Hepatocyte (in vitro differentiated cells): ENCODE measurements around the gene NR1D1. TPM values are rescaled to one million over a fixed set of nuclear protein-coding genes. Genes with fewer than 3 reads are reported as not detected.
"Not testable (repeated sequence)": the region's sequence is repeated elsewhere in the genome, so short reads cannot be mapped to it uniquely, and the experiment has no call there.

ENCODE experiments used
- DNase-seq: peaks from one replicate; pipeline ENCODE4 v3.0.0-alpha.2; 2016; ENCODE audit warnings: low spot score
- H2AFZ ChIP-seq: fragments of 200-600 bp; sonication (generic); 2 replicates; pipeline ENCODE4 v1.6.0; 2016; ENCODE audit warnings: antibody characterized with exemption, mild to moderate bottlenecking
- H3K27ac ChIP-seq: fragments of 200-600 bp; sonication (generic); 2 replicates; pipeline ENCODE4 v1.5.1; 2016; ENCODE audit warnings: mild to moderate bottlenecking
- H3K27me3 ChIP-seq: fragments of 200-600 bp; sonication (generic); 2 replicates; pipeline ENCODE4 v1.6.1; 2016
- H3K36me3 ChIP-seq: fragments of 200-600 bp; sonication (generic); replicated peaks from 2 replicates; pipeline ENCODE4 v1.5.1; 2016; ENCODE audit warnings: low read depth; ENCODE audit not compliant: insufficient read depth
- H3K4me1 ChIP-seq: fragments of 200-600 bp; sonication (generic); 2 replicates; pipeline ENCODE4 v1.5.1; 2016; ENCODE audit warnings: mild to moderate bottlenecking, moderate library complexity; ENCODE audit not compliant: insufficient read depth
- H3K4me2 ChIP-seq: fragments of 200-600 bp; sonication (generic); 2 replicates; pipeline ENCODE4 v1.6.0; 2016
- H3K4me3 ChIP-seq: fragments of 200-600 bp; sonication (generic); 2 replicates; pipeline ENCODE4 v1.5.1; 2016; ENCODE audit warnings: mild to moderate bottlenecking
- H3K79me2 ChIP-seq: fragments of 200-600 bp; sonication (generic); 2 replicates; pipeline ENCODE4 v1.6.0; 2017; ENCODE audit warnings: mild to moderate bottlenecking
- H3K9me2 ChIP-seq: fragments of 200-600 bp; sonication (generic); replicated peaks from 2 replicates; pipeline ENCODE4 v1.6.0; 2017; ENCODE audit warnings: mild to moderate bottlenecking; ENCODE audit not compliant: insufficient read depth
- H3K9me3 ChIP-seq: fragments of 200-600 bp; sonication (generic); 2 replicates; pipeline ENCODE4 v1.5.1; 2016; ENCODE audit warnings: low read depth, mild to moderate bottlenecking
- H4K20me1 ChIP-seq: fragments of 200-600 bp; sonication (generic); 2 replicates; pipeline ENCODE4 v1.6.0; 2016; ENCODE audit warnings: mild to moderate bottlenecking; ENCODE audit not compliant: insufficient read depth, poor library complexity, severe bottlenecking
- EZH2 ChIP-seq: fragments of 200-600 bp; sonication (generic); IDR thresholded peaks from 2 replicates; pipeline ENCODE4 v1.6.1; 2016; ENCODE audit warnings: antibody characterized with exemption, mild to moderate bottlenecking, borderline replicate concordance
- EZH2phosphoT487 ChIP-seq: fragments of 200-600 bp; sonication (generic); IDR thresholded peaks from one replicate; pipeline ENCODE4 v1.6.1; 2018; ENCODE audit warnings: antibody characterized with exemption, mild to moderate bottlenecking, low read depth, moderate library complexity; ENCODE audit not compliant: unreplicated experiment, severe bottlenecking
- WGBS: methylation state at CpG from one replicate; pipeline ENCODE4 v1.1.6; 2016; ENCODE audit warnings: low lambda C conversion rate; ENCODE audit errors: missing lambda C conversion rate; 5-methylcytosine and 5-hydroxymethylcytosine counted together
- polyA plus RNA-seq: library from polyadenylated mRNA; unstranded; fragments of >200 nt; fragmentation: Nextera tagmentation; extraction: Ambion mirVana; gene quantifications from 2 replicates; pipeline ENCODE4 v1.2.1, GENCODE V29; 2016
- total RNA-seq: library from RNA; depleted of rRNA; stranded (reverse); fragments of >200 nt; gene quantifications from 2 replicates; pipeline ENCODE4 v1.2.3, GENCODE V29; 2014
- TF ChIP-seq, protein P1 (sequence below): fragments of 200-600 bp; sonication (generic); IDR thresholded peaks from 2 replicates; pipeline ENCODE4 v1.5.1; 2016; ENCODE audit warnings: antibody characterized with exemption, mild to moderate bottlenecking; ENCODE audit not compliant: poor library complexity

NR1D1 gene
- total RNA-seq (2.3 and 3.0 TPM in 2 replicates), polyA plus RNA-seq (6.9 and 7.1 TPM in 2 replicates)

GRCh38 chr17:40100419-40100668, at the start of gene NR1D1:
Gene NR1D1 (minus strand): TSS chr17:40100589. CDS start chr17:40100094, 495 bp downstream.
- peaks cover 35% of the 10 kb centered on the region for H3K4me1 ChIP-seq
- under 1% methylated on average over 16 of the region's 16 CpGs for WGBS
- no peak for DNase-seq
- H3K36me3 ChIP-seq = no peaks in the 10 kb centered on the region
- no peaks in the 10 kb centered on the region for H3K9me3 ChIP-seq
- peak within 1 kb of the TSS; percentile 41 for H2AFZ ChIP-seq
- no peaks in the 10 kb centered on the region for H3K79me2 ChIP-seq
- peak within 1 kb of the TSS; percentile 97 for H3K4me2 ChIP-seq
- no peaks in the 10 kb centered on the region for H4K20me1 ChIP-seq
- peak within 1 kb of the TSS; percentile 33 for H3K4me3 ChIP-seq
- peak within 1 kb of the TSS; percentile 69 for H3K27ac ChIP-seq
- H3K27me3 ChIP-seq = no peaks in the 10 kb centered on the region
- no peaks in the 10 kb centered on the region for H3K9me2 ChIP-seq
- TF ChIP-seq EZH2phosphoT487 (no peak), EZH2 (no peak)
- TF ChIP-seq, protein P1, sequence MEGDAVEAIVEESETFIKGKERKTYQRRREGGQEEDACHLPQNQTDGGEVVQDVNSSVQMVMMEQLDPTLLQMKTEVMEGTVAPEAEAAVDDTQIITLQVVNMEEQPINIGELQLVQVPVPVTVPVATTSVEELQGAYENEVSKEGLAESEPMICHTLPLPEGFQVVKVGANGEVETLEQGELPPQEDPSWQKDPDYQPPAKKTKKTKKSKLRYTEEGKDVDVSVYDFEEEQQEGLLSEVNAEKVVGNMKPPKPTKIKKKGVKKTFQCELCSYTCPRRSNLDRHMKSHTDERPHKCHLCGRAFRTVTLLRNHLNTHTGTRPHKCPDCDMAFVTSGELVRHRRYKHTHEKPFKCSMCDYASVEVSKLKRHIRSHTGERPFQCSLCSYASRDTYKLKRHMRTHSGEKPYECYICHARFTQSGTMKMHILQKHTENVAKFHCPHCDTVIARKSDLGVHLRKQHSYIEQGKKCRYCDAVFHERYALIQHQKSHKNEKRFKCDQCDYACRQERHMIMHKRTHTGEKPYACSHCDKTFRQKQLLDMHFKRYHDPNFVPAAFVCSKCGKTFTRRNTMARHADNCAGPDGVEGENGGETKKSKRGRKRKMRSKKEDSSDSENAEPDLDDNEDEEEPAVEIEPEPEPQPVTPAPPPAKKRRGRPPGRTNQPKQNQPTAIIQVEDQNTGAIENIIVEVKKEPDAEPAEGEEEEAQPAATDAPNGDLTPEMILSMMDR = peak; percentile 1

- DNase-seq = no peak
- H3K4me1 ChIP-seq = no peaks in the 10 kb centered on the region
- no peak overlapping the region for H3K4me3 ChIP-seq
- H3K9me2 ChIP-seq = no peaks in the 10 kb centered on the region
- 95% methylated on average over 3 of the region's 3 CpGs for WGBS
- H3K9me3 ChIP-seq = no peaks in the 10 kb centered on the region
- no peak overlapping the region for H3K27ac ChIP-seq
- H4K20me1 ChIP-seq = peaks cover 2% of the 10 kb centered on the region
- peaks cover 79% of the 10 kb centered on the region for H3K79me2 ChIP-seq
- no peak overlapping the region for H2AFZ ChIP-seq
- H3K36me3 ChIP-seq = no peaks in the 10 kb centered on the region
- H3K27me3 ChIP-seq = no peaks in the 10 kb centered on the region
- TF ChIP-seq EZH2phosphoT487 (no peak), EZH2 (no peak)
- TF ChIP-seq, protein P1 = no peak
- H3K4me2 ChIP-seq = no peak overlapping the region
Observed at GRCh38 chr17:40148527-40148926, 48.1 kb upstream of the NR1D1 start.

DNA sequence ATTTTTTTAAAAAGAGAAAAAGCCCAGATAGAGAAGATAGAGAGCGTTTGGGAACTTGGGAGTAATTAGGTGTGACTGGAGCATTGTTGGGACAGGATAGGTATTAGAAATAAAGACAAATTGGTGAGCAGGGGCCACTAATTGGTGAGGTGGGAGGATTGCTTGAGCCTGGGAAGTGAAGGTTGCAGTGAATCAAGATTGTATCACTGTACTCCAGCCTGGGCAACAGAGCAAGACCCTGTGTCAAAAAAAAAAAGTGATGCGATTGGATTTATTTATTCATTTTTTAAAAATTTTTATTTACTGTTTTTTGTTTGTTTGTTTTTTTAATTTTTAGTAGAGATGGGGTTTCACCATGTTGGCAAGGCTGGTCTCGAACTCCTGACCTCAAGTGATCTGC, 45.1 kb upstream of the NR1D1 start:
- peaks cover 2% of the 10 kb centered on the region for H4K20me1 ChIP-seq
- H3K4me1 ChIP-seq = no peaks in the 10 kb centered on the region
- H3K9me2 ChIP-seq = no peaks in the 10 kb centered on the region
- TF ChIP-seq EZH2 = no peak
- TF ChIP-seq, protein P1 = no peak
- TF ChIP-seq EZH2phosphoT487 = no peak
- no peak overlapping the region for H3K27ac ChIP-seq
- DNase-seq = no peak
- no peak overlapping the region for H3K4me2 ChIP-seq
- no peak overlapping the region for H3K4me3 ChIP-seq
- no peaks in the 10 kb centered on the region for H3K27me3 ChIP-seq
- H3K9me3 ChIP-seq = no peaks in the 10 kb centered on the region
- WGBS = 94% methylated on average over 3 of the region's 3 CpGs
- H3K79me2 ChIP-seq = peaks cover 90% of the 10 kb centered on the region
- no peak overlapping the region for H2AFZ ChIP-seq
- H3K36me3 ChIP-seq = no peaks in the 10 kb centered on the region

DNA sequence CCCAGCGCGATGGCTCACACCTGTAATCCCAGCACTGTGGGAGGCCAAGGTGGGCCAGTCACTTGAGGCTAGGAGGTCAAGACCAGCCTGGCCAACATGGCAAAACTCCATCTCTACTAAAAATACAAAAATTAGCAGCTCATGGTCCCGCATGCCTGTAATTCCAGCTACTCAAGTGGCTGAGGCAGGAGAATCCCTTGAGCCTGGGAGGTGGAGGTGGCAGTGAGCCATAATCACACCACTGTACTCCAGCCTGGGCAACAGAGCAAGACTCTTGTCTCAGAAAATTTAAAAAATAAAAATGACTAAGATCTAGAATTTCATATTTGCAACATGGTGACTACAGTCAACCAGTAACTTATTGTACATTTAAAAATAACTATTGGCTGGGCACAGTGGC, 42.8 kb upstream of the NR1D1 start:
- H3K36me3 ChIP-seq, H3K9me3 ChIP-seq: not testable (repeated sequence)
- WGBS = 97% methylated on average over 3 of the region's 3 CpGs

More for the DNA sequence above, 42.8 kb upstream of the NR1D1 start:
- not testable (repeated sequence) for H3K27me3 ChIP-seq, H3K27ac ChIP-seq, H3K4me2 ChIP-seq, H3K9me2 ChIP-seq, H3K4me1 ChIP-seq, H2AFZ ChIP-seq, H3K4me3 ChIP-seq, H4K20me1 ChIP-seq, DNase-seq
- H3K79me2 ChIP-seq = peaks cover 83% of the 10 kb centered on the region
